Measurements from ENCODE around the gene CCP110.

GRCh38 chr16:19512297-19512696 is 11.4 kb upstream of the CCP110 start:
- TF ChIP-seq CTCF (IDR thresholded peaks at IDR 0.05) (no peak), POLR2A (IDR thresholded peaks at IDR 0.05) (no peak)

Measured in Peyer's patch (tissue), 4 donors.